SH-SY5Y (cell line): ENCODE measurements around the gene DYNLRB1.

Experiments used
- GATA2 ChIP-seq: IDR thresholded peaks from 2 replicates; pipeline ENCODE4 v1.6.1; 2011; ENCODE audit warnings: mild to moderate bottlenecking, low read depth, low read length
- GATA3 ChIP-seq: IDR thresholded peaks from 2 replicates; pipeline ENCODE4 v1.6.1; 2011; ENCODE audit warnings: low read depth, mild to moderate bottlenecking, low read length, moderate library complexity

GRCh38 chr20:34582221-34582620 lies 66.0 kb downstream of the DYNLRB1 start:
- TF ChIP-seq GATA2 (no peak), GATA3 (no peak)
